Measurements from ENCODE around the gene SAMD1. TPM values are rescaled to one million over a fixed set of nuclear protein-coding genes. Genes with fewer than 3 reads are reported as not detected.

The SAMD1 gene
- total RNA-seq, 2 donors from 2014 or later = 94.2 to 126 TPM

- no peak overlapping the region for H3K27ac ChIP-seq (ENCODE audit: low read depth, low read length)
- no peak for DNase-seq
Measured at GRCh38 chr19:14112051-14112808, 21.7 kb upstream of the SAMD1 start.

GRCh38 chr19:14111486-14111885, 20.9 kb upstream of the SAMD1 start:
- H3K27ac ChIP-seq (ENCODE audit: low read depth, low read length) = no peak overlapping the region
- no peaks in the 10 kb centered on the region for H3K27me3 ChIP-seq (ENCODE audit: control insufficient read depth, insufficient read depth, low read length, poor library complexity, severe bottlenecking)
- Mint-ChIP-seq H3K4me1 (peaks cover 11% of the 10 kb centered on the region), H3K36me3 (ENCODE audit: low read depth) (peaks cover 3% of the 10 kb centered on the region), H3K27me3 (ENCODE audit: insufficient read depth) (no peaks in the 10 kb centered on the region), H3K9me3 (no peaks in the 10 kb centered on the region), H3K4me3 (no peak overlapping the region), H3K27ac (no peak overlapping the region)
- H3K4me3 ChIP-seq (ENCODE audit: low read length) = no peak overlapping the region
- no peaks in the 10 kb centered on the region for H3K36me3 ChIP-seq (ENCODE audit: control insufficient read depth, insufficient read depth, low read length)
- H3K9me3 ChIP-seq (ENCODE audit: control insufficient read depth, low read length) = no peaks in the 10 kb centered on the region
- peaks cover 10% of the 10 kb centered on the region for H3K4me1 ChIP-seq (ENCODE audit: control insufficient read depth, insufficient read depth, low read length)
- WGBS, 2 experiments (ENCODE audit: insufficient coverage in 1 of 2, insufficient read length in 1 of 2) = 89 to 100% methylated on average over 1 of the region's 1 CpG
- TF ChIP-seq, protein P1, sequence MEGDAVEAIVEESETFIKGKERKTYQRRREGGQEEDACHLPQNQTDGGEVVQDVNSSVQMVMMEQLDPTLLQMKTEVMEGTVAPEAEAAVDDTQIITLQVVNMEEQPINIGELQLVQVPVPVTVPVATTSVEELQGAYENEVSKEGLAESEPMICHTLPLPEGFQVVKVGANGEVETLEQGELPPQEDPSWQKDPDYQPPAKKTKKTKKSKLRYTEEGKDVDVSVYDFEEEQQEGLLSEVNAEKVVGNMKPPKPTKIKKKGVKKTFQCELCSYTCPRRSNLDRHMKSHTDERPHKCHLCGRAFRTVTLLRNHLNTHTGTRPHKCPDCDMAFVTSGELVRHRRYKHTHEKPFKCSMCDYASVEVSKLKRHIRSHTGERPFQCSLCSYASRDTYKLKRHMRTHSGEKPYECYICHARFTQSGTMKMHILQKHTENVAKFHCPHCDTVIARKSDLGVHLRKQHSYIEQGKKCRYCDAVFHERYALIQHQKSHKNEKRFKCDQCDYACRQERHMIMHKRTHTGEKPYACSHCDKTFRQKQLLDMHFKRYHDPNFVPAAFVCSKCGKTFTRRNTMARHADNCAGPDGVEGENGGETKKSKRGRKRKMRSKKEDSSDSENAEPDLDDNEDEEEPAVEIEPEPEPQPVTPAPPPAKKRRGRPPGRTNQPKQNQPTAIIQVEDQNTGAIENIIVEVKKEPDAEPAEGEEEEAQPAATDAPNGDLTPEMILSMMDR (conservative IDR thresholded peaks at IDR 0.05) = no peak
- H3K9ac ChIP-seq (ENCODE audit: extremely low read depth, low read length, poor library complexity, severe bottlenecking) = no peak overlapping the region
- no peak for DNase-seq

More at GRCh38 chr19:14112051-14112808, 21.7 kb upstream of the SAMD1 start:
- no peak overlapping the region for H3K9ac ChIP-seq (ENCODE audit: extremely low read depth, low read length, poor library complexity, severe bottlenecking)
- Mint-ChIP-seq H3K4me1 (peaks cover 14% of the 10 kb centered on the region), H3K27ac (no peak overlapping the region), H3K27me3 (ENCODE audit: insufficient read depth) (no peaks in the 10 kb centered on the region), H3K36me3 (ENCODE audit: low read depth) (no peaks in the 10 kb centered on the region), H3K4me3 (no peak overlapping the region), H3K9me3 (no peaks in the 10 kb centered on the region)
- TF ChIP-seq, protein P1 (conservative IDR thresholded peaks at IDR 0.05) = no peak
- H3K4me1 ChIP-seq (ENCODE audit: control insufficient read depth, insufficient read depth, low read length) = peaks cover 12% of the 10 kb centered on the region
- no peaks in the 10 kb centered on the region for H3K27me3 ChIP-seq (ENCODE audit: control insufficient read depth, insufficient read depth, low read length, poor library complexity, severe bottlenecking)
- 87 to 88% methylated on average over 7 to 12 of the region's 12 CpGs for WGBS, 2 experiments (ENCODE audit: insufficient coverage in 1 of 2, insufficient read length in 1 of 2)
- H3K9me3 ChIP-seq (ENCODE audit: control insufficient read depth, low read length) = no peaks in the 10 kb centered on the region
- no peak overlapping the region for H3K4me3 ChIP-seq (ENCODE audit: low read length)
- no peaks in the 10 kb centered on the region for H3K36me3 ChIP-seq (ENCODE audit: control insufficient read depth, insufficient read depth, low read length)

DNA sequence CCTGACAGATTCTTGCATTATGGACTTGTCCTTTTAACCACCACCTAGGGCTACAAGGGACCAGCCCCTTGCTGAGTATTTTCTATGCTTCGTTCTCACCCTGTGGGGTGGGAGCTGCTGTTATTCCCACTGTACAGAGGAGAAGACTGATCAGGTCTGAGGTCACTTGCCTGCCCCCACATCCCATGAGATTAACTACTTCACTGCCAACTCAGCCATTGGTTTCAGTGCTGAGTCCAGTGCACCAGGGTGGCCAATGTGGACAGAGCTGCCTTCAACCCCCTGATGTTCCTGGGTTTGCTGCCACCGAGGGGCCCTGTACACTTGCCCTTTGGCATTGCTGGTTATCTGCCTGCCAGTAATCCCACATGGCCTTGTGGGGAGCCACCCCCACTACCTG, 20.1 kb upstream of the SAMD1 start:
- Histone ChIP-seq H3K27ac (ENCODE audit: low read depth, low read length) (no peak overlapping the region), H3K36me3 (ENCODE audit: control insufficient read depth, insufficient read depth, low read length) (peaks cover 5% of the 10 kb centered on the region), H3K9me3 (ENCODE audit: control insufficient read depth, low read length) (no peaks in the 10 kb centered on the region), H3K27me3 (ENCODE audit: control insufficient read depth, insufficient read depth, low read length, poor library complexity, severe bottlenecking) (no peaks in the 10 kb centered on the region), H3K4me1 (ENCODE audit: control insufficient read depth, insufficient read depth, low read length) (peaks cover 8% of the 10 kb centered on the region), H3K4me3 (ENCODE audit: low read length) (no peak overlapping the region), H3K9ac (ENCODE audit: extremely low read depth, low read length, poor library complexity, severe bottlenecking) (no peak overlapping the region)
- Mint-ChIP-seq H3K4me1 (peaks cover 6% of the 10 kb centered on the region), H3K27me3 (ENCODE audit: insufficient read depth) (no peaks in the 10 kb centered on the region), H3K4me3 (no peak overlapping the region), H3K27ac (no peak overlapping the region), H3K9me3 (no peaks in the 10 kb centered on the region), H3K36me3 (ENCODE audit: low read depth) (peaks cover 7% of the 10 kb centered on the region)
- no peak for DNase-seq
- 89% methylated on average over 2 of the region's 2 CpGs; no CpG with 5 or more reads in 1 of the 2 experiments for WGBS, 2 experiments (ENCODE audit: insufficient coverage in 1 of 2, insufficient read length in 1 of 2)
- TF ChIP-seq, protein P1 (conservative IDR thresholded peaks at IDR 0.05) = no peak
